GM04504 (cell line): Measurements from ENCODE around the gene UGT1A4.
"Not testable (repeated sequence)": the region's sequence is repeated elsewhere in the genome, so short reads cannot be mapped to it uniquely, and the experiment has no call there.

ENCODE experiments used
- DNase-seq: peaks from one replicate; pipeline ENCODE4 v3.0.0-alpha.2; 2012; ENCODE audit warnings: low read depth

Gene UGT1A4

GRCh38 chr2:233700028-233700635 is 18.4 kb upstream of the UGT1A4 start:
- no peak for DNase-seq

- not testable (repeated sequence) for DNase-seq
Observed at GRCh38 chr2:233700842-233701241, 17.7 kb upstream of the UGT1A4 start.

- no peak for DNase-seq
Observed at GRCh38 chr2:233702238-233702637, 16.3 kb upstream of the UGT1A4 start.

- no peak for DNase-seq
Observed at GRCh38 chr2:233705911-233706506, 12.5 kb upstream of the UGT1A4 start.

GRCh38 chr2:233706720-233707119 is 11.8 kb upstream of the UGT1A4 start:
- DNase-seq = no peak

- DNase-seq = no peak
Observed at GRCh38 chr2:233707940-233708644, 10.4 kb upstream of the UGT1A4 start.

GRCh38 chr2:233708942-233709341 is 9.6 kb upstream of the UGT1A4 start:
- DNase-seq = no peak

- DNase-seq = peak; percentile 58
Observed at GRCh38 chr2:233711312-233712008, 7.1 kb upstream of the UGT1A4 start.

GRCh38 chr2:233712611-233713261 is 5.8 kb upstream of the UGT1A4 start, which contains the start of gene UGT1A5:
UGT1A5 (plus strand) TSS chr2:233712907; CDS start chr2:233712992, 85 bp downstream.
- DNase-seq = no peak

- DNase-seq = no peak
Observed at GRCh38 chr2:233713262-233713615, 5.3 kb upstream of the UGT1A4 start.

GRCh38 chr2:233714121-233714520 is 4.4 kb upstream of the UGT1A4 start:
- DNase-seq = no peak

GRCh38 chr2:233728723-233729301 is 10.3 kb downstream of the UGT1A4 start, which contains the start of gene UGT1A3:
UGT1A3 (plus strand) TSS chr2:233729042; CDS start chr2:233729127, 85 bp downstream.
- DNase-seq = no peak

GRCh38 chr2:233736868-233737653 is 18.5 kb downstream of the UGT1A4 start:
- DNase-seq = not testable (repeated sequence)

GRCh38 chr2:233740870-233741269 is 22.3 kb downstream of the UGT1A4 start:
- no peak for DNase-seq

- DNase-seq = no peak
Observed at GRCh38 chr2:233743464-233744259, 25.1 kb downstream of the UGT1A4 start.

GRCh38 chr2:233745073-233745755 is 26.7 kb downstream of the UGT1A4 start:
- no peak for DNase-seq

GRCh38 chr2:233745838-233746237 is 27.3 kb downstream of the UGT1A4 start:
- not testable (repeated sequence) for DNase-seq

GRCh38 chr2:233746475-233747282 is 28.1 kb downstream of the UGT1A4 start:
- DNase-seq = no peak

GRCh38 chr2:233747283-233747544 is 28.7 kb downstream of the UGT1A4 start:
- DNase-seq = no peak
